Measurements from ENCODE around the gene POC1A.

POC1A gene

GRCh38 chr3:52053307-52054304, 100.6 kb downstream of the POC1A start:
- no peak overlapping the region for H3K27ac ChIP-seq
- TF ChIP-seq ZFX (IDR thresholded peaks at IDR 0.05) (no peak), CTCF (conservative IDR thresholded peaks at IDR 0.05) (no peak)

GRCh38 chr3:52052831-52053306, 101.4 kb downstream of the POC1A start:
- TF ChIP-seq CTCF (conservative IDR thresholded peaks at IDR 0.05): no peak
- TF ChIP-seq ZFX (IDR thresholded peaks at IDR 0.05): no peak
- no peak overlapping the region for H3K27ac ChIP-seq

GRCh38 chr3:52051444-52051843, 102.8 kb downstream of the POC1A start:
- no peak overlapping the region for H3K27ac ChIP-seq
- TF ChIP-seq CTCF (conservative IDR thresholded peaks at IDR 0.05): no peak
- TF ChIP-seq ZFX (IDR thresholded peaks at IDR 0.05): no peak

- no peak overlapping the region for H3K27ac ChIP-seq
- TF ChIP-seq CTCF (conservative IDR thresholded peaks at IDR 0.05): no peak
- TF ChIP-seq ZFX (IDR thresholded peaks at IDR 0.05): no peak
Measured at GRCh38 chr3:52050571-52050970, 103.7 kb downstream of the POC1A start.

- no peak overlapping the region for H3K27ac ChIP-seq
- no peak for TF ChIP-seq ZFX (IDR thresholded peaks at IDR 0.05)
- TF ChIP-seq CTCF (conservative IDR thresholded peaks at IDR 0.05): no peak
Measured at GRCh38 chr3:52049503-52049902, 104.7 kb downstream of the POC1A start.

- TF ChIP-seq ZFX (IDR thresholded peaks at IDR 0.05) (no peak), CTCF (conservative IDR thresholded peaks at IDR 0.05) (no peak)
- H3K27ac ChIP-seq: no peak overlapping the region
Measured at GRCh38 chr3:52047295-52047960, 106.8 kb downstream of the POC1A start.

GRCh38 chr3:52046902-52047239, 107.4 kb downstream of the POC1A start:
- H3K27ac ChIP-seq: no peak overlapping the region
- TF ChIP-seq CTCF (conservative IDR thresholded peaks at IDR 0.05) (no peak), ZFX (IDR thresholded peaks at IDR 0.05) (no peak)

Measured in C4-2B (cell line).